IPS-15b (cell line): Measurements from ENCODE around the gene CXorf49.

ENCODE experiments used
- H3K27me3 ChIP-seq: one replicate; pipeline ENCODE4 v1.6.1; 2013; ENCODE audit warnings: low read length; ENCODE audit not compliant: control insufficient read depth, insufficient read depth
- H3K36me3 ChIP-seq: one replicate; pipeline ENCODE4 v1.6.1; 2013; ENCODE audit warnings: low read length; ENCODE audit not compliant: control insufficient read depth, insufficient read depth
- H3K4me1 ChIP-seq: one replicate; pipeline ENCODE4 v1.6.1; 2013; ENCODE audit warnings: mild to moderate bottlenecking, low read length; ENCODE audit not compliant: control insufficient read depth, insufficient read depth
- H3K4me3 ChIP-seq: one replicate; pipeline ENCODE4 v1.5.1; 2013; ENCODE audit warnings: low read depth, low read length
- H3K9ac ChIP-seq: one replicate; pipeline ENCODE4 v1.6.1; 2013; ENCODE audit warnings: low read depth, mild to moderate bottlenecking, low read length
- H3K9me3 ChIP-seq: one replicate; pipeline ENCODE4 v1.6.1; 2013; ENCODE audit warnings: mild to moderate bottlenecking, low read length; ENCODE audit not compliant: control insufficient read depth, insufficient read depth

The CXorf49 gene

DNA sequence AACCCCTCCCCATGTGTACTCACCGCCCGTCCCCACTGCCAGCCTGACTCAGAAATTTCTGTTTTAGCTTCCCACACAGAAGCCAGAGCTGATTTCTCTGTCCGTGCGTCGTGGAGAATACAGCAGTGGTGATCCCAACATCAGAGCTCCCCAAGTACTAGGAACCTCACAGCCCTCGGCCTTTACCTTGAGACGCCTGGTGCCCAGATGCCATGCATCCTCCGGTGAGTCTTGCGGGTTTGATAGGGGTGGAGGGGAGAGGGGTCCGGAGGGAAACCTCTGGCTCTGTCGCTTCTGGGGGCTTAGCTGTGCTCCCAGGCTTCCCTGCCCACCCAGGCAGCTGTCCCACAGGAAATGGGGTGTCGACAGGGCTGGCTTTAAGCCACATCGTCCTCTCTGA lies 48.6 kb downstream of the CXorf49 start:
- Histone ChIP-seq H3K9me3 (peaks cover 4% of the 10 kb centered on the region), H3K4me3 (no peak overlapping the region), H3K27me3 (no peaks in the 10 kb centered on the region), H3K36me3 (no peaks in the 10 kb centered on the region), H3K9ac (no peak overlapping the region), H3K4me1 (no peaks in the 10 kb centered on the region)

DNA sequence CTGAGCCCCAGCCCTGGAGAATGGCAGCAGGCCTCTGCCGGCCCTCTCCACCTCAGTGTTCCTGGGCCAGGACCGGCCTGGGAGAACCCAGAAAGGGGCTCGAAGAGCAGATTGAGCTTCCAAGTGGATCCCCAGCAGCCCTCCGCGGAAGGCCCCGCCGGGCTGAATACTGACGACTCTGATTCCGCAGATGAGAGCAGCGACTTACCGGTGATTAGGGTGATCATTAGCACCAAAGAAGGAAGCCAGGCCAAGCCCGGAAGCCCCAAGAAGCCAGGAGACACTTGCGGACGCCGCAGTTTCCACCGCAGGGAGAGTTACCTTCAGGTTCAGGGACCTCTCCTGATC lies 49.9 kb downstream of the CXorf49 start:
- H3K27me3 ChIP-seq = no peaks in the 10 kb centered on the region
- no peak overlapping the region for H3K4me3 ChIP-seq
- H3K36me3 ChIP-seq = no peaks in the 10 kb centered on the region
- H3K9ac ChIP-seq = no peak overlapping the region
- H3K4me1 ChIP-seq = no peaks in the 10 kb centered on the region
- no peaks in the 10 kb centered on the region for H3K9me3 ChIP-seq

DNA sequence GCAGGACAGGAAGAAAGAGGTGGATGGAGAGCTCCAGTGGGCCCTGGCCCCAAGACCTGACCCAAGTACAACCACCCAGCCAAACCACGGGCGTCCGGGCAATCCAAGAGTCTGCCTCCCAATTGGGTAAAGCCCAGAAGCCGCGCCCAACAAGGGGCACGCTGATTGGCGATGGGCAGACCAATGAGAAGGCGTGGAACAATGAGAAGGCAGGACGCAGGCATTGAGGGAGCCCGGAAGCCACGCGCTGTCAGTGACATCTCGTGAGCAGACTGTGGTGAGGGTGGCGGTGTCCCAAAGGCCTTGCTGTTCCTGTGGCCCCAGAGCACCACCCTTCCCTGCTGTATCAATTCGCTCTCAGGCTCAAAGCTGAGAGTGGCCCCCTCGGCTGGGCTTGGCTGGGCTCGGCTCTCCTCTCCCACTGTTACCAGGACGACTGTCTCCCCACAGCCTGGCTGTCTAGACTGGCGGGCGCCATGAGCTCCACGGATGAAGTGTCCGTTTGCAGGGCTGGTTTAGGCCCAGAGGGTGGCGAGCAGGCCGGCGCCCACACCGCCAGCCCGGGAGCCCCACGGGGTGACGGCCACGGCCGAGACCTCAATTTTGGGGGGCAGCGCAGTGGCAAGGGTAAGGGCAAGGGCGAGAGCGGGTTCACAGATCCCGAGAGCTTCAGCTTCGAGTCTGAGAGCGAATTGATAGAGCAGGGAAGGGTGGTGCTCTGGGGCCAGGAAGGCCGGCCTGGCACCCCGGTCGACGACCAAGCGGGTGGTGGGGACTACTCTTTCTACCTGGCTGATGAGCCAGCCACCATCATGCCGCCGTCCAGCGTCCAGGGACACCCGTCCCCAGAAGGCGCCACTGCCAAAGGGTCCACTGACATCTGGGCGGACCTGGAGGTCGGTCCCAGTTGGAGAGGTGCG lies 50.5 kb downstream of the CXorf49 start, which contains the start of gene LOC101059915:
TSS of gene LOC101059915 (plus strand) at position 219 of the 920 bp plus-strand sequence.
- H3K36me3 ChIP-seq = no peaks in the 10 kb centered on the region
- no peak within 1 kb of the TSS for H3K9ac ChIP-seq
- H3K4me1 ChIP-seq = no peaks in the 10 kb centered on the region
- no peaks in the 10 kb centered on the region for H3K9me3 ChIP-seq
- H3K4me3 ChIP-seq = no peak within 1 kb of the TSS
- no peaks in the 10 kb centered on the region for H3K27me3 ChIP-seq

DNA sequence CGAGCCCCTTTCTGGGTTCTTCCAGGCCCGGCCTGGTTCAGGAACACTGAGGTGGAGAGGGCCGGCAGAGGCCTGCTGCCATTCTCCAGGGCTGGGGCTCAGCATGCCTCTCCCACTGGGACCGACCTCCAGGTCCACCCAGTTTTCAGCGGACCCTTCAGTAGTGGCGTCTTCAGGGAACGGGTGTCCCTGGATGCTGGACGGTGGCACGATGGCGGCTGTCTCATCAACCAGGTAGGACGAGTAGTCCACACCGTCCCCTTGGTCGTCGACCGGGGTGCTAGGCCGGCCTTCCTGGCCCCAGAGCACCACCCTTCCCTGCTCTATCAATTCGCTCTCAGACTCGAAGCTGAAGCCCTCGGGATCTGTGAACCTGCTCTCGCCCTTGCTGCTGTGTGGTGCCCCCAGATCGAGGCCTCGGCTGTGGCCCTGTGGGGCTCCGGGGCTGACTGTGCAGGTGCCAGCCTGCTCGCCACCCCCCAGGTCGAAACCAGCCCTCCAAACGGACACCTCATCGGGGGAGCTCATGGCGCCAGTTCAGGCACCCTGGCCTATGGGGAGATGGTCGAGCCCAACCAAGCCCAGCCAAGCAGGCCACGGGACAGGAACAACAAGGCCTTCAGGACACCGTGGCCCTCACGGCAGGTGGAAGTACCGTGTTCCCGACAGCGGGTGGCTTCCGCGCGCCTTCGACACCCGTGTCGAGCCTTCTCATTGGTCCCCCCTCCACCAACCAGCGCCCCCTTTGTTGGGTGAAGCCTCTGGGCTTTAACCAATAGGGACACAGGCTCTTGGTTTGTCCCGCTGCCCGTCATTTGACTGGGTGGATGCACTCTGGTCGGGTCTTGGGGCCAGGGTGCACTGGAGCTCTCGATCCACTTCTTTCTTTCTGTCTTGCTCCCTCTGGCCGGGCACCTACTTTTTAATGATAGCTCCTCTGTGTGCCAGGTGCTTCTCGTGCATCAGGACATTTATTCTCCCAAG lies 51.6 kb downstream of the CXorf49 start:
- no peaks in the 10 kb centered on the region for H3K4me1 ChIP-seq
- no peak overlapping the region for H3K4me3 ChIP-seq
- H3K9ac ChIP-seq = no peak overlapping the region
- H3K27me3 ChIP-seq = no peaks in the 10 kb centered on the region
- H3K9me3 ChIP-seq = no peaks in the 10 kb centered on the region
- H3K36me3 ChIP-seq = no peaks in the 10 kb centered on the region

DNA sequence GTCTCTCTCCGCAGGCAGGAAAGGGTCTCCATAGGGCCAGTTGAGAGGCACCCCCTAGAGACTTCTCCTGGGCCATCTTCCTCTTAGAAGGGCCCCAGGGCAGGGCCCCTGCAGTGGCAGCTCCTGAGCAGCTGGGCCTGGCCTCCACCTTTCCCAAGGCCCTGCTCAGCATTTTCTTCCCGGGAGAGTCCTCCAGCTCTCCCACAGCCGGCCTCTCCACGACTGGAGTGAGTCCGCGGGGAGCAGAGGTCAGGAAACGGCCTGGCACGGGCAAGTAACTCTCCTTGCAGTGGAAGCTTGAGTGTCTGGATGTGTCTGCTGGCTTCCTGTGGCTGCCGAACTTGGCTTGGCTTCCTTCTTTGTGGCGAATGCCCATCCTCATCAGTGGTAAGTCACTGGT lies 52.3 kb downstream of the CXorf49 start:
- H3K27me3 ChIP-seq = no peaks in the 10 kb centered on the region
- no peak overlapping the region for H3K4me3 ChIP-seq
- H3K9ac ChIP-seq = no peak overlapping the region
- H3K9me3 ChIP-seq = no peaks in the 10 kb centered on the region
- no peaks in the 10 kb centered on the region for H3K36me3 ChIP-seq
- no peaks in the 10 kb centered on the region for H3K4me1 ChIP-seq

DNA sequence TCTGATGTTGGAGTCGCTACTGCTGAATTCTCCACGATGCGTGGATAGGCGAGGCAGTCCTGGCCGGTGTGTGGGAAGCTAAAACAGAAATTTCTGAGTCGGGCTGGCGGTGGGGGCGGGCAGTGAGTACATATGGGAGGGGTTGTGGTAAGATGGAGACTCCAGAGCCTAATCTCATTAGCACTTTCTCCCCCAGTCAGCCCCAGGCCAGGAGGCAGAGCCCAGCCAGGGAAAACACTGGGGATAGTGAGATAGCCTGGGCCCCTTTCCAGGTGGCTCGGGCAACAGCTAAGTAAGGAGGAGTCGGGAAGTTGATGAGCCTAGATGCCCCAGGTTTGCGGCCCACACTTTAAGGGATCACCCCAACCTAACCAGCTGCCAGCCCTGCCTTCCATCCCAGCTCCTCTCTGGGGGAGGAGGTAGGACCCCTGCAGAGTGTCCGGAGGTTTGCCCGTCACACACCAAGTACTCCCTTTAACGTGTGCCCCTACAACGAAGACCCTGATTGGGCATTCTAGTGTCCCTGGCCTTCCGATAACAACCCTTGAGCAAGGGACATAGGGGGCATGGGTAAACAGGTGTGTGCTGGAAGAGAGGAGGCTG lies 53.1 kb downstream of the CXorf49 start:
- Histone ChIP-seq H3K9ac (no peak overlapping the region), H3K27me3 (no peaks in the 10 kb centered on the region), H3K4me3 (no peak overlapping the region)

More for the DNA sequence above, 53.1 kb downstream of the CXorf49 start:
- Histone ChIP-seq H3K4me1 (no peaks in the 10 kb centered on the region), H3K36me3 (no peaks in the 10 kb centered on the region), H3K9me3 (no peaks in the 10 kb centered on the region)
